Skeletal muscle cell (primary cell): Measurements from ENCODE around the gene BATF3.
"Not testable (repeated sequence)": the region's sequence is repeated elsewhere in the genome, so short reads cannot be mapped to it uniquely, and the experiment has no call there.

ENCODE experiments used
- DNase-seq: peaks from one replicate; pipeline ENCODE4 v3.0.0-alpha.2; 2010; ENCODE audit warnings: low read depth
- H3K4me3 ChIP-seq: 2 replicates; pipeline ENCODE4 v1.5.1; 2011; ENCODE audit warnings: low read depth, mild to moderate bottlenecking, control low read depth, low read length, moderate library complexity

Gene BATF3

DNA sequence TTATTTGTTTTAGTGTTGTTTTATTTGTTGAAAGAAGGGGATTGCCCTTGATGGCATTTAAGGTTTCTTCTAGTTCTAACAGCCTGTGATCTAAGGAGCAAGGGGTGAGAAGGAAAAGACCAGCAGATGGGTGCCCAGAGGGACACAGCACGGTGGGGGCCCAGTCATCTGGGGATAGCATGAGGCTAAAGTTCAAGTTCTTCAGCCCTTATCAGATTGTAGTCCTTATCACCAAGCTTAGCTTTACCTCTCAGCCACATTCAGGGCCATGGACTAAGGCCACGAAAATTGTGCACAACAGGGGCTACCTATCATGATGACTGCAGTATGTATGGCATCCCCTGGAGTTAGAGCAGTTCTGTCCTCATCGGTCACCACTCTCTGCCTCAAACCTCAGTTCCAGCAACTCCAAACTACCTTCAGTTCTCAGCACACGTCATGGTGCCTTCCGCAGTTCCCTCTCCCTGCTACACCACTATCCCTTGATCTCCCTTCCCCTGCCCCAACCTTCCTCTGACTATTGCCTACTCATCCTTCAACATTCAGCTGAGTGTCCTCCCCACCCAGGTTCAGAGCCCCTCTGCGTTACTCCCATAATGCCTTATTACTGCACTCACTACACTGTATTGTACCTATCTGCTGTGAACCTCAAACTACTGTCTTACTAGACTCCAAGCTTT is 54.6 kb downstream of the BATF3 start:
- no peak for DNase-seq
- no peak overlapping the region for H3K4me3 ChIP-seq

DNA sequence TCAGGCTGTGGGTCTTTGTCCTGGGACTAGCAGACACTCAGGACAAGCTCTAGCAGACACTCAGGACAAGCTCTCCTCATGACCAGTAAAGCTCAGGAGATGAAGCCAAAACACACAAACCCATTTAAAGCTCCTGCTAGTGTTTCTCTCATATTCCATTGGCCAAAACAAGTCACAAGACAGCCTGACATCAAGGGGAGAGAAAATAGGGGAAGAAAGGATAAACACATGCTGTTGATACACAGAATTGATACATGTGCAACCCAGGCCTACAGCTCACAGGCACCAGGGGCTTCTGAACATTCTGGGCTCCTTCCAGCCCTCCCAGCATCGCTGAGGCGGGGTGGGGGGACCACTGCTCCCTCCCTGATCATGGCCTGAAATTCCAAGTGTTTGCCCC is 55.8 kb downstream of the BATF3 start:
- DNase-seq: no peak
- no peak overlapping the region for H3K4me3 ChIP-seq

DNA sequence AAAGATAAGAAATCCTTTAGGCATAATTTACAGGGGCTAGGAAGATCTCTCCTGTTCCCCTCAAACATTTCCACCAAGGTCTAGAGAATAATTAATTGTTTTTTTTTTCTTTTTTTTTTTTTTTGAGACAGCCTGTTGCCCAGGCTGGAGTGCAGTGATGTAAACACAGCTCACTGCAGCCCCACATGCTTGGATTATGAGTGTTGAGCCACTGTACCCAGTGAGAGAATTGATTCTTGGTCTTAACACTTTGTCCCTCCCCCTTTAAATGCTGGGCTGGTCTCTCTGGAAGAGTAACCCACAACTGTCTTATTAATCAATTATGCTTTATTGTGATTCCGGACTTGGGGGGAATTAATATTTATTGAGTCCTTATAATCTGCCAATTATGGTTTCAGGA is 57.7 kb downstream of the BATF3 start:
- no peak for DNase-seq

DNA sequence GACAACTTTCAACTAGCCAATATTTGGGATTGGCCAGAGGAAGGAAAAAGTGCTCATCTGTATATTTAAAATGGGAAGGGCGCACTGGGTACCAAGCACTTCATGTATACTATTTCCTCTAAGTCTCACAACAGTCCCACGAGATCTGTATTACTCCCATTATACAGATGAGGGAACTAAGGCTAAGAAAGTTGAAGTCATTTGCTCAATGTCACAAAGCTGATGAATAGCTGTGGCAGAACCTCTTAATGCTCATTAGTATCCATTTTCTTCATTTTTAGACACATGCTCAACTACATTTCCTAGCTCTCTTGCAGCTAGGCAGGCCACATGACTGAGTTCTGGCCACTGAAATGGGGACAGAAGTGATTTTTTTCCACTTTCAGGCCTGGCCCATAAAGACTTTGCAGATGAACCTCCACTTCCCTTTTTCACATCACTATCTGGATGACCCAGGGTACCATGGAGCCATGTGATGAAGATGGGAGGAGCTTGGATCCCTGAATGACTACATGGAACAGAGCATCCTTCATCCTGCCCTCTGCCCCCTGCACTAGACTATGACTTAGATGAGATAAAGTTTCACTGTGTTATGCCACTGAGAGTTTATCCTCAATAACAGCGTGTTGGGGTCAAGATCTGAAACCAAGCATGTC is 59.3 kb downstream of the BATF3 start:
- DNase-seq: no peak
- no peak overlapping the region for H3K4me3 ChIP-seq

More for the DNA sequence above, 57.7 kb downstream of the BATF3 start:
- H3K4me3 ChIP-seq: no peak overlapping the region

DNA sequence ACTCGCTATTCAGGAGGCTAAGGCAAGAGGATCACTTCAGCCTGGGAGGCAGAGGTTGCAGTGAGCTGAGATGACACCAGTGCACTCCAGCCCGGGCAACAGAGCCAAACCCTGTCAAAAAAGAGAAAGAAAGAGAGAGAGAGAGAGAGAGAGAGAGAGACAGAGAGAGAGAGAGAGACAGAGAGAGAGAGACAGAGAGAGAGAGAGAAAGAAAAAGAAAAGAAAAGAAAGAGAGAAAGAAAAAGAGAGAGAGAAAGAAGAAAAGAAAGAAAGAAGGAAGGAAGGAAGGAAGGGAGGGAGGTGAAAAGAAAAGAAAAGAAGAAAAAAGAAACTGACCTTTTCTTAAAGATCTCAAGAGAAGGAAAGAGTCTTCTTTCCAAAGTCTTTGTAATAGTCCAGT is 60.1 kb downstream of the BATF3 start:
- H3K4me3 ChIP-seq, DNase-seq: not testable (repeated sequence)

DNA sequence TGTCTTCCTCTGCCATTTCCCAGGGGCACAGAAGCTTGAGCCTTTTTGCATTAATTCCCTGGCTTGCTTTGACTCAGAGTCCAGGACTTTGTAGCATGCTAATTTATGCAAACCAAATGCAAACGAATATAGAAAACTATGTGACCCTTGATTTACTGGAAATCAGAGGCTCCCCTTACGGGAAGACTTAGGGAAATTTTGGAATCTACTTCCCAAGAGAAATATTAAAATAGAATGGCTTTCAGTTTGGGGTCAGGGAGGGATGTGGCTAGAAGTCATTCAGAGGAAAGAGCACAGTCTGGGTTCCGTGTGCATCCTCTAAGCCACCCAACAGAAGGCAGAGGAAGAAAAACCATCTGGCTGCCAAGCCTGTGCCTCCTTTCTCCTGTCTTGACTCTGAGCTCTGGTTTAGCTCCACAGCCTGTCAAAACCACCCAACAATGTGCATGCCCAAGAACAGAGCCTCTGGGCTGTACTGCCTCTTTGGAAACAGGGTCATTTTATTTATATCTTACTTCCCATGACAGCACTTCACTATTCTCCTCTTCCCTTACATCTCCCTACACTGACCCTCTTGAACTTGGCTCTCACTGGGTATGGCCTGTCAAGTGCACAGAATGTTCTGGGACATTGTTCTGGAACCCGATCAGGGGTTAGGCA is 61.0 kb downstream of the BATF3 start:
- no peak overlapping the region for H3K4me3 ChIP-seq
- no peak for DNase-seq

DNA sequence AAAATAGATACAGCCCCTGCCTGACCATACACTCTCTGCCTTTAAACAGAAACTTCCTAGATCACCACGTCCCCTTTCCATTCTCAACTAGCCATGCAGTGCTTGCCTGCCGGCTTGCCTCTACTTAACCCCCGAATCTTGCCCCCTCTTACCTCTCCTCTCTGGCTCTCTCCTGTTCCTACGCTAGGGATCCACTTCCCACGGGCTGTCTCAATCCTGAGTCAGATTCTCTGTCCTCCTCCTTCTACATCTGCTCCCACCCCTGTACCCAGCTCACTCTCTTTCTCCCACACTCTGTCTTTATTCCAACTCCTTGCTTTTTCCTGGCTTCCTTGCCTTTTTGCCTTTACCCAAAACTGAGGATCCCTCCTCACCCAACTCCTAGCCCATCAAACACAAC is 61.7 kb downstream of the BATF3 start:
- no peak overlapping the region for H3K4me3 ChIP-seq
- no peak for DNase-seq
